PC-3 (cell line): ENCODE measurements around the gene NSMCE1. TPM values are rescaled to one million over a fixed set of nuclear protein-coding genes. Genes with fewer than 3 reads are reported as not detected.
"Not testable (repeated sequence)": the region's sequence is repeated elsewhere in the genome, so short reads cannot be mapped to it uniquely, and the experiment has no call there.

Source experiments
- ATAC-seq: fragments of 200-7000 bp; cut with Tn5 transposase; 2 replicates; pipeline ENCODE4 v1.9.1; 2020; ENCODE audit warnings: mild to moderate bottlenecking, moderate library complexity
- BruUV-seq: library from RNA; stranded (reverse); fragments of 400-500 nt; replicated peaks from 2 replicates; lab custom pipeline; 2021; lab: Mats Ljungman, UMichigan
- CTCF ChIA-PET: fragments of 300-600 bp; sonication (Branson Sonifier 250); formaldehyde crosslinking; loops from one replicate; lab custom pipeline; 2022; ENCODE audit warnings: antibody characterized with exemption; lab: Charles Lee
- POLR2A ChIA-PET: fragments of 300-600 bp; sonication (Branson Sonifier 250); formaldehyde crosslinking; loops from one replicate; lab custom pipeline; 2022; ENCODE audit warnings: antibody characterized with exemption; ENCODE audit not compliant: unreplicated experiment; lab: Charles Lee
- DNase-seq: peaks from one replicate; pipeline ENCODE4 v3.0.0-alpha.2; 2015
- H2AFZ ChIP-seq: fragments of 300-600 bp; sonication (generic); 2 replicates; pipeline ENCODE4 v1.6.0; 2016; ENCODE audit warnings: antibody characterized with exemption, low read length
- H3F3A ChIP-seq: fragments of 300-600 bp; sonication (generic); one replicate; pipeline ENCODE4 v1.6.0; 2017; ENCODE audit warnings: antibody characterized with exemption, low read length, control low read depth, mild to moderate bottlenecking; ENCODE audit not compliant: unreplicated experiment
- H3K27ac ChIP-seq: fragments of 300-600 bp; sonication (generic); 2 replicates; pipeline ENCODE4 v1.5.1; 2016; ENCODE audit warnings: mild to moderate bottlenecking, low read length
- H3K27me3 ChIP-seq: fragments of 300-600 bp; sonication (generic); 2 replicates; pipeline ENCODE4 v1.6.1; 2016; ENCODE audit warnings: low read length, mixed read lengths
- H3K36me3 ChIP-seq: fragments of 300-600 bp; sonication (generic); 2 replicates; pipeline ENCODE4 v1.6.1; 2016; ENCODE audit warnings: low read depth, mixed run types, low read length, mixed read lengths
- H3K4me1 ChIP-seq: fragments of 300-600 bp; sonication (generic); 2 replicates; pipeline ENCODE4 v1.5.1; 2016; ENCODE audit warnings: low read length; ENCODE audit not compliant: insufficient read depth
- H3K4me2 ChIP-seq: fragments of 300-600 bp; sonication (generic); 2 replicates; pipeline ENCODE4 v1.6.0; 2016; ENCODE audit warnings: low read length
- H3K4me3 ChIP-seq: fragments of 300-600 bp; sonication (generic); 2 replicates; pipeline ENCODE4 v1.5.1; 2016; ENCODE audit warnings: mild to moderate bottlenecking, low read length, mixed read lengths
- H3K79me2 ChIP-seq: fragments of 300-600 bp; sonication (generic); 2 replicates; pipeline ENCODE4 v1.6.1; 2017; ENCODE audit warnings: low read length, mixed read lengths
- H3K9ac ChIP-seq: fragments of 300-600 bp; sonication (generic); 2 replicates; pipeline ENCODE4 v1.6.0; 2016; ENCODE audit warnings: mild to moderate bottlenecking, low read length
- H3K9me2 ChIP-seq: fragments of 300-600 bp; sonication (generic); replicated peaks from 2 replicates; pipeline ENCODE4 v1.6.1; 2016; ENCODE audit warnings: mixed run types, low read length, mixed read lengths
- H3K9me3 ChIP-seq: fragments of 300-600 bp; sonication (generic); 2 replicates; pipeline ENCODE4 v1.6.1; 2016; ENCODE audit warnings: low read length, mixed read lengths
- H4K20me1 ChIP-seq: fragments of 300-600 bp; sonication (generic); 2 replicates; pipeline ENCODE4 v1.6.1; 2016; ENCODE audit warnings: low read length, mixed read lengths
- EZH2 ChIP-seq: fragments of 300-600 bp; sonication (generic); IDR thresholded peaks from one replicate; pipeline ENCODE4 v1.6.1; 2017; ENCODE audit warnings: antibody characterized with exemption, mild to moderate bottlenecking, low read length; ENCODE audit not compliant: unreplicated experiment
- EZH2phosphoT487 ChIP-seq: fragments of 300-600 bp; sonication (generic); IDR thresholded peaks from 2 replicates; pipeline ENCODE4 v1.6.1; 2018; ENCODE audit warnings: mild to moderate bottlenecking, antibody characterized with exemption, low read length, borderline replicate concordance
- intact Hi-C: fragments of 100-400 bp; cut with micrococcal nuclease; formaldehyde crosslinking; loops from 2 replicates; pipeline ENCODE4 v1.9.0; 2023
- total RNA-seq: library from RNA; depleted of rRNA; stranded (reverse); fragments of >200 nt; gene quantifications from 2 replicates; pipeline ENCODE4 v1.2.3, GENCODE V29; 2014
- TF ChIP-seq, protein P1 (sequence below): fragments of 300-600 bp; sonication (generic); conservative IDR thresholded peaks from 2 replicates; pipeline ENCODE4 v1.5.1; 2017; ENCODE audit warnings: antibody characterized with exemption, low read depth, mild to moderate bottlenecking, low read length

NSMCE1 gene
- total RNA-seq, 1 experiment from 2014 or later: 32.5 TPM

DNA sequence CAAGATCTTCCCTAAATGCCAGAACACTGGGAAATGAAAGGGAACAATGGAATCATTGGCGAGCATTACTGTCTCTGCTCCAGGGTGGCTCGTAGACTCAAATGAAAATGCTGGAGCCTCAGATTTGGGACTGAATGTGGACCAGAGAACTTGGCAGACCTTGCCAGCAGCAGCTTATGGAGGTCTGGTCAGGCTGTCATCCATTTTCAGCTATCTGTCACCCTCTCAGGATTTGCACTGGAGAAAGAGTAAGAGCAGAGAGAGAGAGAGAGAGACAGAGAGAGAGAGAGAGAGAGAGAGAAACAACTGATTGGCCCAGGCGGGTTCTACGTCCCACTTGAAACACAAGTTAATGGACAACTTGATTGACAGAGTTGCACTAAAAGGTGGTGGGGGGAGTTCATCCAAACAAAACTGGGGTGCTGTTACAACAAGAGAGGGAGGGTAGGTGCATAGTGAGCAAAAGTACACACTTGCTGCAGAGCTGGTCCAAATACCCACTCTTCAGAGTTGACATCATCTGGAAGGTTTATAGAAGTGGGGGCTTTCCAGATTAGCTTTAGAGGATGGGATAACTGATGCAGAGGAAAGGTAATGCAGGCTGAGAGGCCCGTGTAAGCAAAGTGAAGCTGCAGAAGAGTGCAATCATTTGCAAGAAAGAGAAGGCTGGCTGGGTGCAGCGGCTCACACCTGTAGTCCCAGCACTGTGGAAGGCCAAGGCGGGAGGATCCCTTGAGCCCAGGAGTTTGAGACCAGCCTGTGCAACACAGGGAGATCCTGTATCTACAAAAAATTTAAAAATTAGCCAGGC, 16.5 kb upstream of the NSMCE1 start:
- H3K4me3 ChIP-seq: no peak overlapping the region
- H3K9me2 ChIP-seq: no peaks in the 10 kb centered on the region
- no peak overlapping the region for H3K9ac ChIP-seq
- H3K4me1 ChIP-seq: peaks cover 14% of the 10 kb centered on the region
- POLR2A ChIA-PET: interaction anchor here (0.7 kb wide), 1 partner anchor 16 kb away, joined by 25 read pairs; no protein-coding TSS in a partner anchor
- TF ChIP-seq, protein P1, sequence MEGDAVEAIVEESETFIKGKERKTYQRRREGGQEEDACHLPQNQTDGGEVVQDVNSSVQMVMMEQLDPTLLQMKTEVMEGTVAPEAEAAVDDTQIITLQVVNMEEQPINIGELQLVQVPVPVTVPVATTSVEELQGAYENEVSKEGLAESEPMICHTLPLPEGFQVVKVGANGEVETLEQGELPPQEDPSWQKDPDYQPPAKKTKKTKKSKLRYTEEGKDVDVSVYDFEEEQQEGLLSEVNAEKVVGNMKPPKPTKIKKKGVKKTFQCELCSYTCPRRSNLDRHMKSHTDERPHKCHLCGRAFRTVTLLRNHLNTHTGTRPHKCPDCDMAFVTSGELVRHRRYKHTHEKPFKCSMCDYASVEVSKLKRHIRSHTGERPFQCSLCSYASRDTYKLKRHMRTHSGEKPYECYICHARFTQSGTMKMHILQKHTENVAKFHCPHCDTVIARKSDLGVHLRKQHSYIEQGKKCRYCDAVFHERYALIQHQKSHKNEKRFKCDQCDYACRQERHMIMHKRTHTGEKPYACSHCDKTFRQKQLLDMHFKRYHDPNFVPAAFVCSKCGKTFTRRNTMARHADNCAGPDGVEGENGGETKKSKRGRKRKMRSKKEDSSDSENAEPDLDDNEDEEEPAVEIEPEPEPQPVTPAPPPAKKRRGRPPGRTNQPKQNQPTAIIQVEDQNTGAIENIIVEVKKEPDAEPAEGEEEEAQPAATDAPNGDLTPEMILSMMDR: no peak
- TF ChIP-seq EZH2: no peak
- TF ChIP-seq EZH2phosphoT487: no peak
- DNase-seq: no peak
- CTCF ChIA-PET: no interaction called here
- no peaks in the 10 kb centered on the region for H3K27me3 ChIP-seq
- ATAC-seq: no peak
- intact Hi-C loops: no loop called here
- H3K79me2 ChIP-seq: no peaks in the 10 kb centered on the region
- H3F3A ChIP-seq: no peaks in the 10 kb centered on the region
- H3K4me2 ChIP-seq: no peak overlapping the region
- H4K20me1 ChIP-seq: no peaks in the 10 kb centered on the region
- H3K9me3 ChIP-seq: no peaks in the 10 kb centered on the region
- no TSS peak for BruUV-seq
- H2AFZ ChIP-seq: no peak overlapping the region
- H3K27ac ChIP-seq: no peak overlapping the region
- no peaks in the 10 kb centered on the region for H3K36me3 ChIP-seq

DNA sequence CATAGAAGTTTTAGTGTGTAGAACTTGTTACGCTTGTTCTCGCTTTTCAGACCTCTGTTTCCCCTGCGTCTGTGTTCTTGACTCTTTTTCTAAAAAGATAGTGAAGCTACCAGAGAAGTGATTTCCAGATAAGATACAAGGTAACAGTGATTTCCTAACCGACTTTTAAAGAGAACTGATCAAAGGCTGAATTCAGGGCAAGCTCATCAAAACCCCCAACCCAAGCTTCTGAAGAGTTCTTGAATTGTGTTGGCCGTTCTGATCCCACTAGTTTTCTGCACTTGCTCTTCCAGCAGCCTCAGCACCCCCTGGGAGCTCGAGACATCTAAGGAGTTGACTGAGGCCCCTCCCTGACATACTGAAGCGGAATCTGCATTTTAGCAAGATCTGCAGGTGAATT, 12.7 kb upstream of the NSMCE1 start:
- Histone ChIP-seq H3K9ac (no peak overlapping the region), H3K4me3 (no peak overlapping the region), H3K9me2 (no peaks in the 10 kb centered on the region), H3K79me2 (no peaks in the 10 kb centered on the region), H3K4me1 (peaks cover 4% of the 10 kb centered on the region; the same call in 1 of the 2 replicates), H3K27me3 (no peaks in the 10 kb centered on the region), H3K36me3 (no peaks in the 10 kb centered on the region), H2AFZ (no peak overlapping the region), H3K27ac (no peak overlapping the region), H3F3A (no peaks in the 10 kb centered on the region), H3K9me3 (no peaks in the 10 kb centered on the region), H3K4me2 (no peak overlapping the region), H4K20me1 (no peaks in the 10 kb centered on the region)
- no TSS peak for BruUV-seq
- ChIA-PET CTCF (no interaction called here), POLR2A (no interaction called here)
- TF ChIP-seq, protein P1: no peak
- TF ChIP-seq EZH2phosphoT487 (no peak), EZH2 (no peak)
- ATAC-seq: no peak
- DNase-seq: no peak
- intact Hi-C loops: no loop called here

DNA sequence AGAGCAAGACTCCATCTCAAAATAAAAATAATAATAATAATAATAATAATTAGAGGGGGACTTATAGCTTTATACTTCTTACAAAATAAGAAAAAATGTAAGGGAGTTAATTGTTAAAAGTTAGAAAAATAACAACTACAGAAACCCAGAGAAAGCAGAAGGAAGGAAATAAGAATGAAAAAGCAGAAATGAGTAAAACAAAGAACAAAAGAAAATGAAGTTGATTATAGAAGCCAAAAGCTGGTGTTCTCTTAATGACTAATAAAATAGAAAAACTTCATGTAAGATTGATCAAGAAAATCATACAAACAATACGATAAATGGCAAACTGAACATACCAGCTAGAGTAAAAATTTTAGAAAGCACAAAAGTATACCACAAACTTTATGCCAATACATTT, 6.8 kb upstream of the NSMCE1 start:
- H3K9me3 ChIP-seq: no peaks in the 10 kb centered on the region
- no peaks in the 10 kb centered on the region for H3K36me3 ChIP-seq
- H3F3A ChIP-seq: no peaks in the 10 kb centered on the region
- H3K4me2 ChIP-seq: no peak overlapping the region
- H3K27ac ChIP-seq: no peak overlapping the region
- DNase-seq: no peak
- no peaks in the 10 kb centered on the region for H4K20me1 ChIP-seq
- H2AFZ ChIP-seq: no peak overlapping the region
- ChIA-PET CTCF (no interaction called here), POLR2A (no interaction called here)
- BruUV-seq: no TSS peak
- H3K4me1 ChIP-seq: peaks cover 8% of the 10 kb centered on the region
- H3K9me2 ChIP-seq: no peaks in the 10 kb centered on the region
- no peaks in the 10 kb centered on the region for H3K79me2 ChIP-seq
- no peak for ATAC-seq
- H3K9ac ChIP-seq: no peak overlapping the region
- H3K27me3 ChIP-seq: no peaks in the 10 kb centered on the region
- H3K4me3 ChIP-seq: no peak overlapping the region
- TF ChIP-seq, protein P1: no peak
- TF ChIP-seq EZH2phosphoT487 (no peak), EZH2 (no peak)
- intact Hi-C loops: no loop called here

DNA sequence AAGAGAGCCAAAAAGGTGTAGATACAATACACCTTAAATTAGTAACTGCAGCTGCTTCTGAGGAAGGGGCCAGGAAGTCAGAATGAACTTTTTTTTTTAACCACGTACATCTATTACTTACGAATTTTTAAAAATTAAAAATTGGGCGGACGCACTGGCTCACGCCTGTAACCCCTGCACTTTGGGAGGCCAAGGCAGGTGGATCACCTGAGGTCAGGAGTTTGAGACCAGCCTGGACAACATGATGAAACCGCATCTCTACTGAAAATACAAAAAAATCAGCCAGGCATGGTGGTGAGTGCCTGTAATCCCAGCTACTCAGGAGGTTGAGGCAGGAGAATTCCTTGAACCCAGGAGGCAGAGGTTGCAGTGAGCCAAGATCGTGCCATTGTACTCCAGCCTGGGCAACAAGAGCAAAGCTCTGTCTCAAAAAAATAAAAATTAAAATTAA, 5.9 kb upstream of the NSMCE1 start:
- ATAC-seq, H3K79me2 ChIP-seq, H3K4me2 ChIP-seq, H3K4me1 ChIP-seq, H3K27ac ChIP-seq, H3K9me2 ChIP-seq, H2AFZ ChIP-seq, H3K27me3 ChIP-seq, H4K20me1 ChIP-seq, H3K4me3 ChIP-seq, POLR2A ChIA-PET, intact Hi-C loops, H3K9ac ChIP-seq, DNase-seq, H3K9me3 ChIP-seq, H3F3A ChIP-seq, H3K36me3 ChIP-seq, CTCF ChIA-PET, BruUV-seq: not testable (repeated sequence)
